ENCODE data around the gene SOX5. TPM values are rescaled to one million over a fixed set of nuclear protein-coding genes. Genes with fewer than 3 reads are reported as not detected.

SOX5 gene
- total and polyA plus RNA-seq, 2 of the 8 experiments (the other 6 are each of a cell fraction or from before 2014, with no cell fraction given), result 2.2 to 2.6 TPM

DNA sequence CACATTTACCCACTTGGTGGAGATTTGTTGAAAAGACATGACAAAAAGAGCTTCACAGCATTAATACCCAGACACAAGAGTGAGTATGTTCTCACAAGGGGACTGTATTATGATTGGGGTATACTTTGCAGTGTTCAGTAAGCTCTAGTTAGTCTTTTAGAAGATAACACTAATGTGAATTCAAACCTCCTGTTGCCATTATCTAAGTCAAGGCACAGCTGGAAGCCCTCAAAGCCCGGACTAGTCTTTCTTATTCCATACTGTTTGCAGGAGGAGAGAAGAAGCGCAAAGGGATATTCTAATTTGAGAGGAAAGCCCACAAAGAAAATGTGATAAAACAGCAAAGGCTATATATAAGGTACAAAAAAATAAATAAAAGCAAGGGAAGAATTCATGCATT, 445.9 kb downstream of the SOX5 start:
- no peak overlapping the region for H3K27ac ChIP-seq (ENCODE audit: low read depth, low read length)
- H3K9me3 ChIP-seq (ENCODE audit: insufficient read depth in 2 of 2, low read depth in 1 of 2, low read length in 1 of 2), result no peaks in the 10 kb centered on the region
- no peak overlapping the region for H2AK5ac ChIP-seq (ENCODE audit: low read depth, low read length)
- H3K4me1 ChIP-seq (replicated peaks in 1 of 4; ENCODE audit: control insufficient read depth in 3 of 4, insufficient read depth in 4 of 4, low read length in 3 of 4), result peaks cover 0 to 3% (median 0%) of the 10 kb centered on the region in 4 experiments; a peak in 2 of 7 replicates
- no peak overlapping the region for H2BK5ac ChIP-seq (ENCODE audit: low read depth, low read length)
- no peak overlapping the region for H3K18ac ChIP-seq (ENCODE audit: extremely low read depth, low read length)
- H3K79me1 ChIP-seq (ENCODE audit: low read depth, low read length), result no peaks in the 10 kb centered on the region
- no peak overlapping the region for H3K14ac ChIP-seq (ENCODE audit: insufficient read length)
- H3K56ac ChIP-seq (replicated peaks; ENCODE audit: insufficient read length, low read depth, low read length), result no peak overlapping the region
- no peak overlapping the region for H2BK15ac ChIP-seq (ENCODE audit: low read length)
- no peak overlapping the region for H3K23ac ChIP-seq (ENCODE audit: insufficient read length)
- no peak overlapping the region for H2BK120ac ChIP-seq (replicated peaks; ENCODE audit: low read depth, low read length)
- no peak for FAIRE-seq
- no peak overlapping the region for H3K4ac ChIP-seq (replicated peaks; ENCODE audit: insufficient read length, low read depth, low read length)
- POLR2A ChIA-PET (ENCODE audit: partially characterized antibody), result interaction anchor here (0.6 kb wide), 1 partner anchor 9 kb away, joined by 3 read pairs; no protein-coding TSS in a partner anchor
- H3K9ac ChIP-seq (replicated peaks in 1 of 4; ENCODE audit: extremely low read depth in 1 of 4, low read depth in 3 of 4, low read length in 3 of 4), result no peak overlapping the region
- CTCF ChIA-PET (ENCODE audit: partially characterized antibody), result interaction anchor here (0.7 to 2.4 kb wide), 10 partner anchors 8 to 347 kb away, joined by 3 to 9 read pairs (median 3); no protein-coding TSS in a partner anchor
- H2AFZ ChIP-seq (ENCODE audit: low read length), result no peak overlapping the region
- H4K5ac ChIP-seq (ENCODE audit: insufficient read length, low read depth, low read length), result no peak overlapping the region
- no peaks in the 10 kb centered on the region for H3K36me3 ChIP-seq (ENCODE audit: control insufficient read depth in 2 of 4, insufficient read depth in 4 of 4, low read length in 3 of 4)
- H4K91ac ChIP-seq (replicated peaks; ENCODE audit: insufficient read length, low read length), result no peak overlapping the region
- H3K4me2 ChIP-seq (ENCODE audit: insufficient read depth in 1 of 2, low read depth in 2 of 2, low read length in 2 of 2), result no peak overlapping the region
- H3K23me2 ChIP-seq (ENCODE audit: low read depth, low read length), result no peaks in the 10 kb centered on the region
- no peaks in the 10 kb centered on the region for H3K27me3 ChIP-seq (replicated peaks in 1 of 4; ENCODE audit: control insufficient read depth in 3 of 4, extremely low read depth in 1 of 4, insufficient read depth in 3 of 4, low read length in 3 of 4)
- DNase-seq (ENCODE audit: low read depth in 1 of 2, low spot score in 2 of 2), result no peak
- no peak overlapping the region for H2BK12ac ChIP-seq (ENCODE audit: low read depth, low read length)
- H4K20me1 ChIP-seq (replicated peaks in 1 of 2; ENCODE audit: control insufficient read depth in 1 of 2, insufficient read depth in 2 of 2, low read length in 2 of 2), result no peaks in the 10 kb centered on the region
- H2BK20ac ChIP-seq (ENCODE audit: low read length), result no peak overlapping the region
- H3K4me3 ChIP-seq (ENCODE audit: extremely low read depth in 1 of 4, insufficient read depth in 2 of 4, low read depth in 3 of 4, low read length in 4 of 4), result no peak overlapping the region
- 74% methylated on average over 2 of the region's 2 CpGs; no CpG with 5 or more reads in 1 of the 2 experiments for WGBS, 2 experiments (ENCODE audit: extremely low coverage in 1 of 2, insufficient coverage in 1 of 2, insufficient read length in 1 of 2, insufficient replicate concordance in 2 of 2, low coverage in 1 of 2, low lambda C conversion rate in 2 of 2, missing lambda C conversion rate in 1 of 2)
- no peaks in the 10 kb centered on the region for H3K79me2 ChIP-seq (ENCODE audit: control insufficient read depth in 1 of 2, insufficient read depth in 2 of 2, low read length in 2 of 2)
- no peak overlapping the region for H4K8ac ChIP-seq (ENCODE audit: extremely low read depth, insufficient read depth, low read length)
- TF ChIP-seq CBX5 (IDR thresholded peaks at IDR 0.05; ENCODE audit: low read depth, low read length) (no peak), TAF7 (optimal IDR thresholded peaks at IDR 0.05; ENCODE audit: borderline replicate concordance, low read depth, low read length) (no peak), EP300 (IDR thresholded peaks at IDR 0.05; ENCODE audit: borderline replicate concordance in 1 of 2, low read depth in 2 of 2, low read length in 2 of 2) (no peak), HDAC2 (IDR thresholded peaks at IDR 0.05; ENCODE audit: borderline replicate concordance in 1 of 2, low read depth in 2 of 2, low read length in 2 of 2) (no peak), CHD1 (IDR thresholded peaks at IDR 0.05; ENCODE audit: low read depth, low read length) (no peak), TCF12 (IDR thresholded peaks at IDR 0.05; ENCODE audit: low read depth, low read length) (no peak), ASH2L (IDR thresholded peaks at IDR 0.05; ENCODE audit: low read length) (no peak), NRF1 (IDR thresholded peaks at IDR 0.05; ENCODE audit: low read depth, low read length) (no peak), PHF8 (conservative IDR thresholded peaks at IDR 0.05; ENCODE audit: low read depth, low read length) (no peak)
- TF ChIP-seq, protein P1, sequence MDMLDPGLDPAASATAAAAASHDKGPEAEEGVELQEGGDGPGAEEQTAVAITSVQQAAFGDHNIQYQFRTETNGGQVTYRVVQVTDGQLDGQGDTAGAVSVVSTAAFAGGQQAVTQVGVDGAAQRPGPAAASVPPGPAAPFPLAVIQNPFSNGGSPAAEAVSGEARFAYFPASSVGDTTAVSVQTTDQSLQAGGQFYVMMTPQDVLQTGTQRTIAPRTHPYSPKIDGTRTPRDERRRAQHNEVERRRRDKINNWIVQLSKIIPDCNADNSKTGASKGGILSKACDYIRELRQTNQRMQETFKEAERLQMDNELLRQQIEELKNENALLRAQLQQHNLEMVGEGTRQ (IDR thresholded peaks at IDR 0.05; ENCODE audit: low read length), result no peak
